ENCODE results near the gene ALG9. TPM values are rescaled to one million over a fixed set of nuclear protein-coding genes. Genes with fewer than 3 reads are reported as not detected.

Gene ALG9, protein sequence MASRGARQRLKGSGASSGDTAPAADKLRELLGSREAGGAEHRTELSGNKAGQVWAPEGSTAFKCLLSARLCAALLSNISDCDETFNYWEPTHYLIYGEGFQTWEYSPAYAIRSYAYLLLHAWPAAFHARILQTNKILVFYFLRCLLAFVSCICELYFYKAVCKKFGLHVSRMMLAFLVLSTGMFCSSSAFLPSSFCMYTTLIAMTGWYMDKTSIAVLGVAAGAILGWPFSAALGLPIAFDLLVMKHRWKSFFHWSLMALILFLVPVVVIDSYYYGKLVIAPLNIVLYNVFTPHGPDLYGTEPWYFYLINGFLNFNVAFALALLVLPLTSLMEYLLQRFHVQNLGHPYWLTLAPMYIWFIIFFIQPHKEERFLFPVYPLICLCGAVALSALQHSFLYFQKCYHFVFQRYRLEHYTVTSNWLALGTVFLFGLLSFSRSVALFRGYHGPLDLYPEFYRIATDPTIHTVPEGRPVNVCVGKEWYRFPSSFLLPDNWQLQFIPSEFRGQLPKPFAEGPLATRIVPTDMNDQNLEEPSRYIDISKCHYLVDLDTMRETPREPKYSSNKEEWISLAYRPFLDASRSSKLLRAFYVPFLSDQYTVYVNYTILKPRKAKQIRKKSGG
- 26.6 TPM for total RNA-seq
- long read RNA-seq, partial matches to known transcripts: 1 of 15 reads
- long read RNA-seq, other reads (novel, unspliced or antisense): 7 of 15 reads

DNA sequence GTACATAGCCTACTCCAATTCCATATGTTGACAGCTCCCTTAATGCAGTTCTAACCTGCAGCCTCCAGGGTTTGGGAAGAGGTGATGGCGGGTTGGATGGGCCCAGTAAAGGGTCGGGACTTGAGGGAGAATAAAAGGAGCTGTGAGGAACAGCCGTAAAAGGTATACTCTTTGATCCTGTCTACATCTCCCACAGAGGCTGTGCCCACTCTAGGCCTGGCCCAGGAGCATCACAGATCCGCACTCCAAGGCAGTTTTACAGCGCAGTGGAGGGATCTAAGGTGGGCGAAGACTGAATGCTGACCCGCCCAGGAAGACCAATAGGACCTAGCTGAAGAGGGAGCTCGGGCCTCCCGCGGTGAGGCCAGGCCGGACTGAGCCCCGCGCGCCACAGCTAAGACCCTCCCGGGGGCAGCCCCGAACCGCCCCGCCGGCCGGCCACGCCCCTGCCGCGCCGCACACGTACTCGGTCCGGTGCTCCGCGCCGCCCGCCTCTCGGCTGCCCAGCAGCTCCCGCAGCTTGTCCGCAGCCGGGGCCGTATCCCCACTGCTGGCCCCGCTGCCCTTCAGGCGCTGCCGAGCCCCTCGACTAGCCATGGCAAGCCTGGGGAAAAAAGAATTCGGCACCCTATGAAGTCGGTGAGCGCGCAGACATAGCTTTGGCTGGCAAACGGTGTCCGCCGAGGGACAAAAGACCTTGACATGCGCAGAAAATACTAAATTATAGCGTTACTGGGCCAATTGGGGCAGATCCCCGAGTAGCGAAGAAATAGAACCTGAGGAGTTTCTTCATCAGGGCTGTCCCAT is at the start of gene ALG9:
Gene ALG9, minus strand, starts transcription at position 696 of the 807 bp plus-strand sequence. Its CDS starts 99 bp downstream, at position 597.
- ATAC-seq: peak; percentile 95
- TF ChIP-seq, protein P1, sequence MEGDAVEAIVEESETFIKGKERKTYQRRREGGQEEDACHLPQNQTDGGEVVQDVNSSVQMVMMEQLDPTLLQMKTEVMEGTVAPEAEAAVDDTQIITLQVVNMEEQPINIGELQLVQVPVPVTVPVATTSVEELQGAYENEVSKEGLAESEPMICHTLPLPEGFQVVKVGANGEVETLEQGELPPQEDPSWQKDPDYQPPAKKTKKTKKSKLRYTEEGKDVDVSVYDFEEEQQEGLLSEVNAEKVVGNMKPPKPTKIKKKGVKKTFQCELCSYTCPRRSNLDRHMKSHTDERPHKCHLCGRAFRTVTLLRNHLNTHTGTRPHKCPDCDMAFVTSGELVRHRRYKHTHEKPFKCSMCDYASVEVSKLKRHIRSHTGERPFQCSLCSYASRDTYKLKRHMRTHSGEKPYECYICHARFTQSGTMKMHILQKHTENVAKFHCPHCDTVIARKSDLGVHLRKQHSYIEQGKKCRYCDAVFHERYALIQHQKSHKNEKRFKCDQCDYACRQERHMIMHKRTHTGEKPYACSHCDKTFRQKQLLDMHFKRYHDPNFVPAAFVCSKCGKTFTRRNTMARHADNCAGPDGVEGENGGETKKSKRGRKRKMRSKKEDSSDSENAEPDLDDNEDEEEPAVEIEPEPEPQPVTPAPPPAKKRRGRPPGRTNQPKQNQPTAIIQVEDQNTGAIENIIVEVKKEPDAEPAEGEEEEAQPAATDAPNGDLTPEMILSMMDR (IDR thresholded peaks at IDR 0.05): no peak
- peak within 1 kb of the TSS; percentile 85 for H3K27ac ChIP-seq
- H3K4me1 ChIP-seq: peaks cover 7% of the 10 kb centered on the region
- DNase-seq: peak; percentile 91
- peak within 1 kb of the TSS; percentile 86 for H3K4me3 ChIP-seq
- no peaks in the 10 kb centered on the region for H3K9me3 ChIP-seq
- peaks cover 27% of the 10 kb centered on the region for H3K36me3 ChIP-seq
- no peaks in the 10 kb centered on the region for H3K27me3 ChIP-seq
- intact Hi-C loops (cut with DNase I): no loop called here

DNA sequence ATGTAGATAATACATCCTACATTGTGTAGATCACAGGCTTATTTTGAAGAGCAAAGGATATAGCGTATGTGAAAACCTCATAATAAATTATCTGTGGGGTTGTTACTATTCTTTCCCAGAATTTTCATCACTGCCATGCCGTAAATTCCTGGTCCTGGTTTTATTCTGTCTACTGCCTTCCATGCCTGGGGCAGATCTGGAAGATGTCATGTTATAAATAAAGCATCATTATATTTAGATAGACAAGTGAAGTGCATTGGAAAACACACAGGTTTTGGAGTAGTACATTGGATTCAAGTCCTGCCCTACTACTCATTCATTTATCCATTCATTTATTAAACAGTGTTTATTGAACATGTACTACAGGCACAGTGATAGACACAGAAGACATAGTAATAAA is 49.5 kb upstream of the ALG9 start:
- Histone ChIP-seq H3K4me1 (peaks cover 18% of the 10 kb centered on the region), H3K9me3 (no peaks in the 10 kb centered on the region), H3K36me3 (no peaks in the 10 kb centered on the region), H3K4me3 (no peak overlapping the region), H3K27ac (no peak overlapping the region), H3K27me3 (no peaks in the 10 kb centered on the region)
- ATAC-seq (no peak), DNase-seq (no peak)
- intact Hi-C loops (cut with DNase I): no loop called here
- TF ChIP-seq, protein P1 (IDR thresholded peaks at IDR 0.05): no peak

- no peaks in the 10 kb centered on the region for H3K27me3 ChIP-seq
- H3K4me3 ChIP-seq: peak within 1 kb of the TSS; percentile 34
- intact Hi-C loops (cut with DNase I): no loop called here
- peak within 1 kb of the TSS; percentile 78 for H3K27ac ChIP-seq
- peaks cover 12% of the 10 kb centered on the region for H3K4me1 ChIP-seq
- ATAC-seq (peak; percentile 93), DNase-seq (peak; percentile 82)
- TF ChIP-seq, protein P1 (IDR thresholded peaks at IDR 0.05): no peak
- H3K9me3 ChIP-seq: no peaks in the 10 kb centered on the region
- H3K36me3 ChIP-seq: no peaks in the 10 kb centered on the region
These were observed 47.2 kb upstream of the ALG9 start, which contains the start of gene C11orf52 for GRCh38 chr11:111918390-111919256. C11orf52 (plus strand) TSS chr11:111918913; CDS start chr11:111918973, 60 bp downstream.

- TF ChIP-seq, protein P1 (IDR thresholded peaks at IDR 0.05): no peak
- Histone ChIP-seq H3K27ac (peak overlapping the region; percentile 78), H3K9me3 (no peaks in the 10 kb centered on the region), H3K4me3 (no peak overlapping the region), H3K36me3 (no peaks in the 10 kb centered on the region), H3K27me3 (no peaks in the 10 kb centered on the region), H3K4me1 (peaks cover 4% of the 10 kb centered on the region)
- ATAC-seq (no peak), DNase-seq (no peak)
- intact Hi-C loops (cut with DNase I): no loop called here
These were observed 46.4 kb upstream of the ALG9 start for GRCh38 chr11:111917788-111918187.

DNA sequence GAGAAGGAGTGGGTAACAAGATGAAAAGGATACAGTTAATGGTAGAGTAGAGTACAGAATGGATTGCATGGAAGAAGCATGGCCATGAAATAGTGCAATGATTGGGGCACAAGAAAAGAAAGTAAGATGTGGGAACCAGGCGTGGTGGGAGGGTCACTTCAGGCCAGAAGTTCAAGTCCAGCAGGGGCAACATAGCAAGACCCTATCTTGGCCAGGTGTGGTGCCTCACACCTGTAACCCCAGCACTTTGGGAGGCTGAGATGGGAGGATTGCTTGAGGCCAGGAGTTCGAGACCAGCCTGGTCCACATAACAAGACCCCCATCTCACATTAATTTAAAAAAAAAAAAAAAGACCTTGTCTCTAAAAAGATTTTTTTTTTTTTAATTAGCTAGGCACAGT is 45.9 kb upstream of the ALG9 start:
- ATAC-seq (no peak), DNase-seq (no peak)
- peaks cover 4% of the 10 kb centered on the region for H3K27me3 ChIP-seq
- no peak overlapping the region for H3K4me3 ChIP-seq
- H3K9me3 ChIP-seq: no peaks in the 10 kb centered on the region
- H3K27ac ChIP-seq: no peak overlapping the region
- TF ChIP-seq, protein P1 (IDR thresholded peaks at IDR 0.05): no peak
- no peaks in the 10 kb centered on the region for H3K36me3 ChIP-seq
- H3K4me1 ChIP-seq: peaks cover under 1% of the 10 kb centered on the region
- intact Hi-C loops (cut with DNase I): no loop called here
